Bronchial epithelial cell (primary cell): Measurements from ENCODE around the gene TEX2. TPM values are rescaled to one million over a fixed set of nuclear protein-coding genes. Genes with fewer than 3 reads are reported as not detected.
A peak's percentile ranks its signal among the peaks of the same experiment; 100 is the strongest.

ENCODE experiments used
- DNase-seq: peaks from one replicate; pipeline ENCODE4 v3.0.0-alpha.2; 2010; ENCODE audit warnings: low read depth
- FAIRE-seq: peaks from 2 replicates; lab custom pipeline; 2011; peaks lifted over from hg19 to GRCh38; lab: Jason Lieb, UNC
- H3K27me3 ChIP-seq: 2 replicates; pipeline ENCODE4 v1.5.1; 2011; ENCODE audit warnings: low read length; ENCODE audit not compliant: control insufficient read depth, insufficient read depth
- H3K36me3 ChIP-seq: 2 replicates; pipeline ENCODE4 v1.5.1; 2011; ENCODE audit warnings: low read length; ENCODE audit not compliant: control insufficient read depth, insufficient read depth
- H3K4me3 ChIP-seq: 2 replicates; pipeline ENCODE4 v1.5.1; 2011; ENCODE audit warnings: mild to moderate bottlenecking, low read depth, low read length, control low read depth
- total RNA-seq: library from RNA; depleted of rRNA; stranded (reverse); fragments of >200 nt; gene quantifications from 2 replicates; pipeline ENCODE4 v1.2.1, GENCODE V29; 2014
- TF ChIP-seq, protein P1 (sequence below): IDR thresholded peaks from 2 replicates; pipeline ENCODE4 v1.5.1; 2011; ENCODE audit warnings: mild to moderate bottlenecking, moderate library complexity, low read length, control low read depth, inconsistent platforms; ENCODE audit not compliant: insufficient read depth, severe bottlenecking

The TEX2 gene, protein sequence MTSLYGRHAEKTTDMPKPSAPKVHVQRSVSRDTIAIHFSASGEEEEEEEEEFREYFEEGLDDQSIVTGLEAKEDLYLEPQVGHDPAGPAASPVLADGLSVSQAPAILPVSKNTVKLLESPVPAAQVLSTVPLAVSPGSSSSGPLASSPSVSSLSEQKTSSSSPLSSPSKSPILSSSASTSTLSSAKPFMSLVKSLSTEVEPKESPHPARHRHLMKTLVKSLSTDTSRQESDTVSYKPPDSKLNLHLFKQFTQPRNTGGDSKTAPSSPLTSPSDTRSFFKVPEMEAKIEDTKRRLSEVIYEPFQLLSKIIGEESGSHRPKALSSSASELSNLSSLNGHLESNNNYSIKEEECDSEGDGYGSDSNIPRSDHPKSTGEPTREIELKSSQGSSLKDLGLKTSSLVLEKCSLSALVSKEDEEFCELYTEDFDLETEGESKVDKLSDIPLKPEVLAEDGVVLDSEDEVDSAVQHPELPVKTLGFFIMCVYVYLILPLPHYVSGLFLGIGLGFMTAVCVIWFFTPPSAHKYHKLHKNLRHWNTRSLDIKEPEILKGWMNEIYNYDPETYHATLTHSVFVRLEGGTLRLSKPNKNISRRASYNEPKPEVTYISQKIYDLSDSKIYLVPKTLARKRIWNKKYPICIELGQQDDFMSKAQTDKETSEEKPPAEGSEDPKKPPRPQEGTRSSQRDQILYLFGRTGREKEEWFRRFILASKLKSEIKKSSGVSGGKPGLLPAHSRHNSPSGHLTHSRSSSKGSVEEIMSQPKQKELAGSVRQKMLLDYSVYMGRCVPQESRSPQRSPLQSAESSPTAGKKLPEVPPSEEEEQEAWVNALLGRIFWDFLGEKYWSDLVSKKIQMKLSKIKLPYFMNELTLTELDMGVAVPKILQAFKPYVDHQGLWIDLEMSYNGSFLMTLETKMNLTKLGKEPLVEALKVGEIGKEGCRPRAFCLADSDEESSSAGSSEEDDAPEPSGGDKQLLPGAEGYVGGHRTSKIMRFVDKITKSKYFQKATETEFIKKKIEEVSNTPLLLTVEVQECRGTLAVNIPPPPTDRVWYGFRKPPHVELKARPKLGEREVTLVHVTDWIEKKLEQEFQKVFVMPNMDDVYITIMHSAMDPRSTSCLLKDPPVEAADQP
- total RNA-seq = 14.7 and 23.0 TPM in 2 replicates

DNA sequence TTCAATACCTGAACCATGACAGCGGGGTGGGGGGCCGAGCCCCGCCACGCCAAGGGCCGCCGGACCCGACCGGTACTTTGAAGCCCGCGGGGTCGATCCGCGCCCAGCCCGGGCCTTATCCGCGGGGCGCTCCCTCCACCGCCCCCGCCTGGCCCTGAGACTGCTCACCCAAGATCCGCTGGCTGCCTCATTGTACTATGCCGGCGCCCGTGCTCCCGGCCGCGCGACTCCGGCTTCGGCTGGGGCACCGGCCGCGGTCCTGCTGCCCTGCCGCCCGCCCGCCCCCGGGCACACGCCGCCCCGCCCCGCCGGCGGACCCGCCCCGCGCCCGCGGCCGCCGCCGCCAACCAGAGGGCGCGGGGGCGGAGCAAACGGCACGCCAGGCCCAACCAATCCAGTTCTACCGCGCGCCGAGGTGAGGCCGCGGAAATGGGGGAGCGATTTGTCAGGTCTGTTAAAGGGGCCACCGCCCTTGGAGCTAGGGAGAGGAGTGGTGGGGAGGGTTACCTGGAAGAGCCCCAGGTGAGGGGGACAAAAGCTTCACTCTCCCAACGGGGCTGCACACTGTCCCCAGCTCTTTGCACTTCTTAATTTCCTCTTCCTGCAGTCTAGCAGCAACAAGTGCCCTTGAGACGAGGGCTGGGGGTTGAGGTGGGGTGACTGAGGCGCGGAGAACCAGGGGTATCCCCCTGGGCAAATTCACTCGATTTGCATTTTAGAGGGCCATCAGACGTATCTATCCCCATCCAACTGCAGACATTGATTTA, at the start of gene TEX2:
TSS of gene TEX2 (minus strand) at position 261 of the 767 bp plus-strand sequence. CDS start 49,043 bp downstream, outside the sequence.
- TF ChIP-seq, protein P1, sequence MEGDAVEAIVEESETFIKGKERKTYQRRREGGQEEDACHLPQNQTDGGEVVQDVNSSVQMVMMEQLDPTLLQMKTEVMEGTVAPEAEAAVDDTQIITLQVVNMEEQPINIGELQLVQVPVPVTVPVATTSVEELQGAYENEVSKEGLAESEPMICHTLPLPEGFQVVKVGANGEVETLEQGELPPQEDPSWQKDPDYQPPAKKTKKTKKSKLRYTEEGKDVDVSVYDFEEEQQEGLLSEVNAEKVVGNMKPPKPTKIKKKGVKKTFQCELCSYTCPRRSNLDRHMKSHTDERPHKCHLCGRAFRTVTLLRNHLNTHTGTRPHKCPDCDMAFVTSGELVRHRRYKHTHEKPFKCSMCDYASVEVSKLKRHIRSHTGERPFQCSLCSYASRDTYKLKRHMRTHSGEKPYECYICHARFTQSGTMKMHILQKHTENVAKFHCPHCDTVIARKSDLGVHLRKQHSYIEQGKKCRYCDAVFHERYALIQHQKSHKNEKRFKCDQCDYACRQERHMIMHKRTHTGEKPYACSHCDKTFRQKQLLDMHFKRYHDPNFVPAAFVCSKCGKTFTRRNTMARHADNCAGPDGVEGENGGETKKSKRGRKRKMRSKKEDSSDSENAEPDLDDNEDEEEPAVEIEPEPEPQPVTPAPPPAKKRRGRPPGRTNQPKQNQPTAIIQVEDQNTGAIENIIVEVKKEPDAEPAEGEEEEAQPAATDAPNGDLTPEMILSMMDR = no peak
- peak; percentile 67 for DNase-seq
- H3K27me3 ChIP-seq = no peaks in the 10 kb centered on the region
- H3K4me3 ChIP-seq = peak within 1 kb of the TSS; percentile 88
- no peak for FAIRE-seq
- no peaks in the 10 kb centered on the region for H3K36me3 ChIP-seq

DNA sequence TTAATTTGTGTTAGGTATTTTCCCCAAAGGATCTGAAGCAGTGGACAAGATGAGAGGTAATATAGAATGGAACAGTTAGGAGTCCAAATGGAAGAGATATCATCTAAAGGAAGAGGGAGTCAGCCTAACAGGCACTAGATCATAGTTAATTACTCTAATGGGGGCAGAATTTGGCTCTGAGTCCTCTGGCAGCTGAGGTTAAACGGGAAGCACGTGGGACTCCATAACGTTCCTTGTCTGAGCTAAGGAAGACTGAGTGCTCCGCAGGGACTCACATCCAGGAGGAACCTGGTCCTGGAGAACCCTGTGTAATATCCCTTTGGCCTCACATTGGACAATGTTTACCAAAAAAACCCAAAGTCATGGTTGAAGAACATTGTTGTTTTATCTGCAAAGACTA, 46.6 kb upstream of the TEX2 start:
- H3K27me3 ChIP-seq = peaks cover 8% of the 10 kb centered on the region
- DNase-seq (no peak), FAIRE-seq (no peak)
- TF ChIP-seq, protein P1 = no peak
- no peaks in the 10 kb centered on the region for H3K36me3 ChIP-seq
- no peak overlapping the region for H3K4me3 ChIP-seq

DNA sequence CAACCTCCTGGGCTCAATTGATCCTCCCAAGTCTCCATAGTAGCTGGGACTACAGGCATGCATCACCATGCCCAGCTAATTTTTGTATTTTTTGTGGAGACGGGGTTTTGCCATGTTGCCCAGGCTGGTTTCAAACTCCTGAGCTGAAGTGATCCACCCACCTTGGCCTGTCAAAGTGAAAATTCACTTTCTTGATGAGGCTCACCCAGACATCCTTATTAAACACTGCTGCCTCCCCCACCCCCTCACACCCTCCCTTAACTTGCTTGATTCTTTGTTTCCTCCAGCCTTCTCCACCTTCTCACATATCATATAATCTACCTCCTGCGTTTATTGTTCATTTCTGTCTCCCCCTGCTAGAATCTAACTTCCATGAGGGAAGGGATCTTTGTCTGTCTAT, 46.0 kb upstream of the TEX2 start:
- Histone ChIP-seq H3K36me3 (no peaks in the 10 kb centered on the region), H3K27me3 (peaks cover 7% of the 10 kb centered on the region), H3K4me3 (no peak overlapping the region)
- TF ChIP-seq, protein P1 = no peak
- no peak for FAIRE-seq
- no peak for DNase-seq

DNA sequence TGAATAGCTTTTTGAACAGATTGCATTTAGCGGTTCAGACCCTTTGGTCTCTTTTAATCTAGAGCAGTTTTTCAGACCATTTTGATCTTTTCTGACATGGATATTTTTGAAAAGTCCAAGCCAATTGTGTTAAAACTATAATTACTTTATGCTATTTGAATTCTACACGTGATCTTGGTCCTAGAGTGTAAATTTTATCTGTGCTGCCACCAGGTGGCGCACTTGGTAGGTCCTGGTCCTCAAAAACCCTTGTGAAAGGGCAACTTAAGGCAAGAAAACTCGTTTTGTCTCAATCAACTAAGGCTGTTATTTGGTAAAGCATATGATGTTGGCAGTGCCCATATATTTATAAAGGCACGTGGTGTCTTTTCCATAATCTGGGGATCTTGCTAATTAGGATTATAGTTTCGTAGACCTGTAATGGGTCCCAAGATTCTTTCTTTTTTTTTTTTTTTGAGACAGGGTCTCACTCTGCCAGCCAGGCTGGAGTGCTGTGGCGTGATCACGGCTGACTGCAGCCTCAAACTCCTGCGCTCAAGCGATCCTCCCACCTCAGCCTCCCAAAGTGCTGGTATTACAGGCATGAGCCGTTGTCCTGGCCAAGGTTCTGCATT, 43.9 kb upstream of the TEX2 start:
- peak; percentile 41 for DNase-seq
- FAIRE-seq = no peak
- TF ChIP-seq, protein P1 = peak; percentile 60
- no peak overlapping the region for H3K4me3 ChIP-seq
- no peaks in the 10 kb centered on the region for H3K36me3 ChIP-seq
- no peaks in the 10 kb centered on the region for H3K27me3 ChIP-seq

DNA sequence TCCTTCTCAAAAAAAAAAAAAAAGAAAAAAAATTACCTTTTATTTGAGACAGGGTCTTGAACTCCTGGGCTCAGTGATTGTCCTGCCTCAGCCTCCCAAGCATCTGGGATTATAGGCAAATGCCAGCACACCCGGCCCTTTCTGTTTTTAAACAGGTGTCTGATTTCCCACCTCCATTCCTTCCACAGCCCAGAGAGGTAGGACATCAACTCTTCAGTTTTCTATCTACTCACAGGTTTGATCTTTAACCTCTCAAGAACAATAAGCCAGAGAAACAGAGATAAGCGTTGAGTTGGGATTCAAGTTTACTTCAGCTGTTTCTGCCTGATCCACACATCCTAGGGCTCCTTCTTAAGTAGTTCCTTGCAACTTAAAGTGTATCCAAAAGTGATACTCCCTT, 41.5 kb upstream of the TEX2 start:
- H3K4me3 ChIP-seq = no peak overlapping the region
- no peak for FAIRE-seq
- no peak for DNase-seq
- H3K36me3 ChIP-seq = no peaks in the 10 kb centered on the region
- H3K27me3 ChIP-seq = no peaks in the 10 kb centered on the region
- TF ChIP-seq, protein P1 = no peak
